A673 (cell line): ENCODE measurements around the gene SEC14L3. TPM values are rescaled to one million over a fixed set of nuclear protein-coding genes. Genes with fewer than 3 reads are reported as not detected.

ENCODE experiments used
- BruUV-seq: library from RNA; stranded (reverse); fragments of 400-500 nt; replicated peaks from 2 replicates; lab custom pipeline; 2021; lab: Mats Ljungman, UMichigan
- CTCF ChIA-PET: fragments of 300-600 bp; sonication (Branson Sonifier 250); formaldehyde crosslinking; loops from one replicate; lab custom pipeline; 2022; ENCODE audit warnings: antibody characterized with exemption; lab: Charles Lee
- POLR2A ChIA-PET: fragments of 300-600 bp; sonication (Branson Sonifier 250); formaldehyde crosslinking; loops from one replicate; lab custom pipeline; 2022; ENCODE audit warnings: antibody characterized with exemption; ENCODE audit not compliant: low non-redundant PET; lab: Charles Lee
- DNase-seq: peaks from one replicate; pipeline ENCODE4 v3.0.0-alpha.2; 2015; ENCODE audit warnings: low spot score
- H3K27ac ChIP-seq: fragments of 200-600 bp; sonication (generic); 2 replicates; pipeline ENCODE4 v1.5.1; 2016; ENCODE audit warnings: mixed run types, low read depth, mild to moderate bottlenecking, mixed read lengths, antibody characterized with exemption, low read length; ENCODE audit not compliant: poor library complexity, severe bottlenecking
- H3K27me3 ChIP-seq: fragments of 200-600 bp; sonication (generic); replicated peaks from 2 replicates; pipeline ENCODE4 v1.6.1; 2017; ENCODE audit warnings: mixed run types, low read depth, mild to moderate bottlenecking, mixed read lengths, antibody characterized with exemption, low read length; ENCODE audit not compliant: insufficient read depth, poor library complexity
- H3K36me3 ChIP-seq: fragments of 200-600 bp; sonication (generic); 2 replicates; pipeline ENCODE4 v1.6.1; 2016; ENCODE audit warnings: mixed run types, mild to moderate bottlenecking, mixed read lengths, antibody characterized with exemption, low read length; ENCODE audit not compliant: insufficient read depth, poor library complexity, severe bottlenecking
- H3K4me1 ChIP-seq: fragments of 200-600 bp; sonication (generic); 2 replicates; pipeline ENCODE4 v1.6.1; 2017; ENCODE audit warnings: mixed run types, mild to moderate bottlenecking, mixed read lengths, antibody characterized with exemption, low read length; ENCODE audit not compliant: insufficient read depth, poor library complexity, severe bottlenecking
- H3K4me3 ChIP-seq: fragments of 200-600 bp; sonication (generic); 2 replicates; pipeline ENCODE4 v1.5.1; 2016; ENCODE audit warnings: low read depth, mixed run types, mild to moderate bottlenecking, mixed read lengths, low read length; ENCODE audit not compliant: poor library complexity, severe bottlenecking
- H3K9me3 ChIP-seq: fragments of 200-600 bp; sonication (generic); 2 replicates; pipeline ENCODE4 v1.6.1; 2016; ENCODE audit warnings: mixed run types, low read depth, mild to moderate bottlenecking, mixed read lengths, antibody characterized with exemption, low read length; ENCODE audit not compliant: poor library complexity, severe bottlenecking
- EZH2 ChIP-seq: fragments of 200-600 bp; sonication (generic); IDR thresholded peaks from 2 replicates; pipeline ENCODE4 v1.6.1; 2017; ENCODE audit warnings: borderline replicate concordance, low read depth, mild to moderate bottlenecking, mixed read lengths, antibody characterized with exemption, low read length; ENCODE audit not compliant: poor library complexity, severe bottlenecking
- intact Hi-C: fragments of 100-400 bp; cut with micrococcal nuclease; formaldehyde crosslinking; loops from one replicate; pipeline ENCODE4 v1.10.0; 2022; ENCODE audit not compliant: unreplicated experiment
- total RNA-seq: library from RNA; stranded (reverse); gene quantifications from 2 replicates; pipeline ENCODE4 v1.2.3, GENCODE V29; 2021
- TF ChIP-seq, protein P1 (sequence below): fragments of 300-800, 200-600 bp; sonication (generic); conservative IDR thresholded peaks from 2 replicates; pipeline ENCODE4 v1.5.1; 2017; ENCODE audit warnings: low read depth, mild to moderate bottlenecking, antibody characterized with exemption, low read length, moderate library complexity, mixed read lengths

Gene SEC14L3
- total RNA-seq, 1 experiment from 2014 or later = not detected

DNA sequence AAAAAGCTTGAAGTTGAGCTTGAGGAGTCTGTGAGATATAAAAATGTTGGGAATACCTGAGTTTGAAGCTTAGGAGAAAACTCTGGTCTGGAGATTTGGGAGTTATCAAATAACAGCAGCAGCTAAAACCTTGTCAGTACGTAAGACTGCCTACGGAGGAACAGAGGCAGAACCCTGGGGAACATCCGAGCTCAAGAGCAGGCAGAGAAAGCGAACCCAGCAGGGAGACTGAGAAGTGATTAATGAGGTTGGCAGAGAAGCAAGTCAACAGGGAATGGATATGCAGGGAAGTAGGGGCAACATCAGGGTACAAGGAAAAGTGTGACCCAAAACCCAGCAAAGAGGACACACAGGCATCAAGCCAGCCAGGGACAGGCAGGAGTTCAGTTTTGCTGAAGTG is 58.8 kb downstream of the SEC14L3 start:
- H3K9me3 ChIP-seq = no peaks in the 10 kb centered on the region
- intact Hi-C loops = no loop called here
- no peaks in the 10 kb centered on the region for H3K27me3 ChIP-seq
- H3K4me1 ChIP-seq = peaks cover 19% of the 10 kb centered on the region
- no TSS peak for BruUV-seq
- H3K36me3 ChIP-seq = peaks cover 38% of the 10 kb centered on the region
- no peak overlapping the region for H3K4me3 ChIP-seq
- CTCF ChIA-PET = interaction anchor here (0.5 to 1.3 kb wide), 6 partner anchors 10 to 1024 kb away, joined by 3 to 11 read pairs (median 6); partner anchors contain the start of genes RNF215 and TBC1D10A
- peak; percentile 72 for DNase-seq
- POLR2A ChIA-PET = interaction anchor here (0.6 to 0.8 kb wide), 3 partner anchors 11 to 789 kb away, joined by 3 to 4 read pairs (median 3); no protein-coding TSS in a partner anchor
- no peak for TF ChIP-seq EZH2
- TF ChIP-seq, protein P1, sequence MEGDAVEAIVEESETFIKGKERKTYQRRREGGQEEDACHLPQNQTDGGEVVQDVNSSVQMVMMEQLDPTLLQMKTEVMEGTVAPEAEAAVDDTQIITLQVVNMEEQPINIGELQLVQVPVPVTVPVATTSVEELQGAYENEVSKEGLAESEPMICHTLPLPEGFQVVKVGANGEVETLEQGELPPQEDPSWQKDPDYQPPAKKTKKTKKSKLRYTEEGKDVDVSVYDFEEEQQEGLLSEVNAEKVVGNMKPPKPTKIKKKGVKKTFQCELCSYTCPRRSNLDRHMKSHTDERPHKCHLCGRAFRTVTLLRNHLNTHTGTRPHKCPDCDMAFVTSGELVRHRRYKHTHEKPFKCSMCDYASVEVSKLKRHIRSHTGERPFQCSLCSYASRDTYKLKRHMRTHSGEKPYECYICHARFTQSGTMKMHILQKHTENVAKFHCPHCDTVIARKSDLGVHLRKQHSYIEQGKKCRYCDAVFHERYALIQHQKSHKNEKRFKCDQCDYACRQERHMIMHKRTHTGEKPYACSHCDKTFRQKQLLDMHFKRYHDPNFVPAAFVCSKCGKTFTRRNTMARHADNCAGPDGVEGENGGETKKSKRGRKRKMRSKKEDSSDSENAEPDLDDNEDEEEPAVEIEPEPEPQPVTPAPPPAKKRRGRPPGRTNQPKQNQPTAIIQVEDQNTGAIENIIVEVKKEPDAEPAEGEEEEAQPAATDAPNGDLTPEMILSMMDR = no peak
- peak overlapping the region; percentile 38 for H3K27ac ChIP-seq

- no peak overlapping the region for H3K27ac ChIP-seq
- no TSS peak for BruUV-seq
- intact Hi-C loops = no loop called here
- DNase-seq = no peak
- no peaks in the 10 kb centered on the region for H3K9me3 ChIP-seq
- ChIA-PET POLR2A (no interaction called here), CTCF (no interaction called here)
- TF ChIP-seq EZH2 = no peak
- TF ChIP-seq, protein P1 = no peak
- H3K27me3 ChIP-seq = no peaks in the 10 kb centered on the region
- H3K36me3 ChIP-seq = peaks cover 37% of the 10 kb centered on the region
- H3K4me1 ChIP-seq = peaks cover 19% of the 10 kb centered on the region
- no peak overlapping the region for H3K4me3 ChIP-seq
Observed at GRCh38 chr22:30411780-30412179, 60.0 kb downstream of the SEC14L3 start.

Other genes with a start within 250 kb of the SEC14L3 start
- 0.24 and 0.59 TPM in 2 replicates for gene LIF, start 225.3 kb downstream of the SEC14L3 start, total RNA-seq
- gene OSM, start 205.2 kb downstream of the SEC14L3 start, total RNA-seq = not detected in 2 replicates
- 2.0 and 5.5 TPM in 2 replicates for gene CASTOR1, start 182.5 kb downstream of the SEC14L3 start, total RNA-seq
- gene TBC1D10A, start 145.1 kb downstream of the SEC14L3 start, total RNA-seq = 8.4 and 10.6 TPM in 2 replicates
- gene SF3A1, start 115.1 kb downstream of the SEC14L3 start, total RNA-seq = 346 and 366 TPM in 2 replicates
- gene CCDC157, start 115.0 kb downstream of the SEC14L3 start, total RNA-seq = 5.7 and 6.0 TPM in 2 replicates
- 18.9 and 22.4 TPM in 2 replicates for gene RNF215, start 84.6 kb downstream of the SEC14L3 start, total RNA-seq
- gene SEC14L2, start 75.0 kb downstream of the SEC14L3 start, total RNA-seq = 14.4 and 19.4 TPM in 2 replicates
- 82.6 and 86.9 TPM in 2 replicates for gene MTFP1, start 46.2 kb downstream of the SEC14L3 start, total RNA-seq
- gene SEC14L4, start 33.7 kb upstream of the SEC14L3 start, total RNA-seq = not detected in 2 replicates
- gene SEC14L6, start 74.7 kb upstream of the SEC14L3 start, total RNA-seq = not detected in 2 replicates
- 0.58 and 0.83 TPM in 2 replicates for gene GAL3ST1, start 102.6 kb upstream of the SEC14L3 start, total RNA-seq
- 151 and 175 TPM in 2 replicates for gene PES1, start 119.9 kb upstream of the SEC14L3 start, total RNA-seq
- 7.3 and 9.8 TPM in 2 replicates for gene TCN2, start 135.2 kb upstream of the SEC14L3 start, total RNA-seq
- 2.4 and 3.3 TPM in 2 replicates for gene SLC35E4, start 163.8 kb upstream of the SEC14L3 start, total RNA-seq
- 5.2 and 5.4 TPM in 2 replicates for gene DUSP18, start 195.9 kb upstream of the SEC14L3 start, total RNA-seq
- gene OSBP2, start 222.9 kb upstream of the SEC14L3 start, total RNA-seq = 1.8 and 2.1 TPM in 2 replicates